Brain pericyte (primary cell): ENCODE results near the gene KRTAP12-3.
"Not testable (repeated sequence)": the region's sequence is repeated elsewhere in the genome, so short reads cannot be mapped to it uniquely, and the experiment has no call there.

Source experiments
- DNase-seq: peaks from one replicate; pipeline ENCODE4 v3.0.0-alpha.2; 2012; ENCODE audit warnings: low read depth, low spot score

KRTAP12-3 gene

DNA sequence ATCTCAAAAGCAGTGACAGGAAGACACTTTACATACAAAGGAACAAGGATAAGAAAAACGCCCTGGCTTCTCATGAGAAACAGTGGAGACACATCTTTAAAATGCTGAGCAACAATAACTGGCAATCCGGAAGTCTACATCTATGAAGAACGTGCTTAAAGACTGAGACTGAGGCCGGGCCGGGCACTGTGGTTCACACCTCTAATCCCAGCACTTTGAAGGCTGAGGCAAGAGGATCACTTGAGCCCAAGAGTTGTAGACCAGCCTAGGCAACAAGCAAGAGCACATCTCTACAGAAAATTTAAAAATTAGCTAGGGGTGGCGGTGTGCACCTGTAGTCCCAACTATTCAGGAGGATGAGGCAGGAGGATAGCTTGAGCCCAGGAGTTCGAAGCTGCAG is 26.3 kb downstream of the KRTAP12-3 start:
- no peak for DNase-seq

DNA sequence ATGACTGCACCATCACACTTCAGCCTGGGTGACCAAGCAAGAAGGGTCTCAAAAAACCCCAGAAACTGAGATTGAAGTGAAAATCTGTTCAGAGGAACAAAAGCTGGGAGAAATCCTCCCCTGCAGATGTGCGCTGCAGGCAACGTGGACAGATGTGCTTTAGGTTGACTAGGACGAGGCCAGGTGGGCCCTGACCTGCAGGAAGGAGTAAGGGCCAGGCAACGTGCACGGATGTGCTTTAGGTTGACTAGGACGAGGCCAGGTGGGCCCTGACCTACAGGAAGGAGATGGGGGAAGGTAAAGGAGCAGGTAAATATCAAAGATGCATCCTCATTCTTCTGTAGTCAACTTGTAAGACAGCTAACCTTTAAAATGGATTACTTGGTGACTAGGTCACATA is 26.8 kb downstream of the KRTAP12-3 start:
- no peak for DNase-seq

DNA sequence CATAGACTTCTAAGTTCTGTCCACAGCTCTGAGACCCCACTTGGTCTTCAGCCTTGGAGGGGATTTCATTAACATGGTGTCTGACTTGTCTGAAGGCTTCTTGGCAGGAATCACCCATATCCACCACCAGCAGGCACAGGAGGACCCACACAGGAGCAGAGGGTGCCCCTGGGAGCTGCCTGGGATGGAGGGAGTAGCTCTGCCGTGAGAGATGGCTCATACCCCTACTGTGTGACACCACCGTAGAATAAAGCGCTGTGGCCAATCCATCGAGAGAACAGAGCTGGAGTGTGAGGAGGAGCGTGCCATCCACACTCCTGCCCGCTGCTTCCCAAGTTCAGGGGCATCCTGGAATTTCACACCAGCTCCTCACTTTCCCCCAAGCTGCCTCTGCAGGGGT is 27.3 kb downstream of the KRTAP12-3 start:
- DNase-seq, result not testable (repeated sequence)

DNA sequence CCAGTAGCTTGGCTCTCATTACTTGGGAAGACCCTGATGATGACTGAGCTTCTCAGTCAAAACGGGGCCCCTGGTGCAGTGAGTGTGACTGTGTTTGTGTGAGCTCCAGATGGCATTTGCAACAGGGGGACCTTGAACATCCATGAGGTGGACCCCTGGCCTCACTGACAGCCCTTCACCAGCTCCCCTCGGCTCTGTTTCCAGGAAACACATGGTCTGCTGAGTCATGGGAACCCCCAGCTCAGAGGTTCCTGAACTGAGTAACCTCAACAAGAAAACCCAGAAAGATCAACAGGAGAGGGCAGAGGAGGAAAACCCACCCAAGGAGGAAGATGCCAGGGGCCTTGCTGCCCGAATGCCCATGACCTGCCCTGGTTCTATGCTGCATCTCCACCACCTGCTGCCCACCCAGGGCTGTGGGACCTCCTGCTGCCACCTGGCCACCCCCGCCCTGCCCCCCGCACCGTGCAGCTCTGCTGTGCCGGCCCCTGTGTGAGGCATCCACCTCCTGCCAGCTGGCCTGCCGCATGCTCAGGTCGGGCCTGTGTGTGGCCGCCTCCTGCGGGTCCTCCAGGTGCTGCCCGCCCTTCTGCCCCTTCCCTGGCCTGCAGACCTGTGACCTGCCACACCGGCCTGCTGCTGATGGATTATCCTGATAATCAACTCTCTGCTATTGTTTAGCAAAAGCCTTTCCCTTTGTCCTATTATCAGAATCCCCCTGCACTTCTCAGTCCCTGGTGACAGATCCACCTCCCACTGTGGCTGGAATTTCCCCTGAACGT is 28.5 kb downstream of the KRTAP12-3 start:
- no peak for DNase-seq

DNA sequence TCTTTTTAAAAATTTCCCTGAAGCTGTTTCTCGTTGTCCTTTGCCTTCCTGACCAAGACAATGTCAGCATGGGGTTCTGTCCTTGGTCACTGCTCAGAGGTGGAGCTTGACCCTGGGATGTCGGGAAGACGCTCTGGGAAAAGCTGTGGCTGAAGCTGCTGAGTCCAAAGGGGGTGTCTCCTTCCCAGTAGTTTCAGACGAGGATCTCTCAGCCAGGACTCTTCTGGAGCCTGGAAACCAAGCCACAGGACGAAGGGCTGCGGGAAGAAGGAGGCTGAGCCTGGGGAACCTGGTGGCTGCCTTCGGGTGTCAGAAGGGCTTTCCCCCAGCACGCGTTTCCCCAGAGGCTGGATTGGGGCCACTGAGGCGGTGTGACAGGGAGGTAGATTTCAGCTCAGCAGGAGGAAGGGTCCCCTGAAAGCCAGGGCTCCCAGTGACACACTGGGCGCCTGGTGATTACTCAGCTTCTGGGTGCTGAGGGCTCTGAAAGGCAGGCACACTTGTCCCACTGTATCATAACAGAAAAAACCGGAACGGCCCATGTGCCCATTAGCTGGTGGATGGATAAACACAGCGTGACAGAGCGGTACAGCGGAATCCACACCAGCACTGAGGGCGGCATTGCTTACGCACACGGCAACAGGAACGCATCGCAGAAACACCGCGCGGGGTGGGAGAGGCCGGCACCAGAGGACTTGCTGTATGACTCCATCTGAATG is 29.3 kb downstream of the KRTAP12-3 start:
- DNase-seq, result no peak

DNA sequence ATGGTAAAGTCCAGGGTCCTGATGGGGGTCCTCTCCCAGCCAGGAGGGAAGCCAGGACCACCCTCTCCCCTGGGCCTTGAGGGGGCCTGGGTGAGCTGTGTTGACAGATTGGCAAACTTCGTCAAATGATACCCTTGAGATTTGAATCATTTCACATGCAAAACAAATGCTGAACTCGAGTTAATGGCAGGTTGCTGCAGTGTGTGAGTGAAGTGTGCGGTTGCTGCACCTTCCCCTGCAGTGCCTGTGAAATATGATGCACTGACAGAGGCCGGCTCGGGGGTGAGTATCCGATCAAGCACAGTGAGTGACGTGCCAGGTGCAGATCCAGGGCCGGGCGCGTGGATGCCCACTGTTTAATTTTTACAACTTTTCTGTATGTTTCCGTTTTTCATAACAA is 29.9 kb downstream of the KRTAP12-3 start:
- no peak for DNase-seq

DNA sequence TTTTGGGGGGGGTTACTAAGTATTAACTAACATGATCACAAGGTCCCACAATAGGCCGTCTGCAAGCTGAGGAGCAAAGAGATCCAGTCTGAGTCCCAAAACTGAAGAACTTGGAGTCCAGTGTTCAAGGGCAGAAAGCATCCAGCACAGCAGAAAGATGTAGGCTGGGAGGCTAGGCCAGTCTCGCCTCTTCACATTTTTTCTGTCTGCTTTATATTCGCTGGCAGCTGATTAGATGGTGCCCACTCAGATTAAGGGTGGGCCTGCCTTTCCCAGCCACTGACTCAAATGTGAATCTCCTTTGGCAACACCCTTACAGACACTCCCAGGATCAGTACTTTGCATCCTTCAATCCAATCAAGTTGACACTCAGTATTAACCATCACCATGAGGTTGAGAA is 32.0 kb downstream of the KRTAP12-3 start:
- not testable (repeated sequence) for DNase-seq

DNA sequence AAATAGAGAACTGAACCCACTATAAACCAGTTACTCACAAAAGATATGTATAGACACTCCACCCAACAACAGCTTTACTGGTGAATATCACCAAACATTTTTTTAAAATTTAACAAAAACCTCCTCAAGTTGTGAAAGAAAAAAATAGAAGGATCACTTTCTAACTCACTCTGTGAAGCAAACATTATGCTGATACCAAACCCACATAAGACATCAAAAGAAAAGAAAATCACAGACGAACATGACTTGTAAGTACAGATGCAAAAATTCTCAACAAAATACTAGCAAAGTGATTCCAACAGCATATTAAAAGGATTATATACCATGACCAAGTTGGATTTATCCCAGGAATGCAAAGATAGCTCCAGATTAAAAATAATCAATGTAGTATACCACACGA is 34.0 kb downstream of the KRTAP12-3 start:
- no peak for DNase-seq

DNA sequence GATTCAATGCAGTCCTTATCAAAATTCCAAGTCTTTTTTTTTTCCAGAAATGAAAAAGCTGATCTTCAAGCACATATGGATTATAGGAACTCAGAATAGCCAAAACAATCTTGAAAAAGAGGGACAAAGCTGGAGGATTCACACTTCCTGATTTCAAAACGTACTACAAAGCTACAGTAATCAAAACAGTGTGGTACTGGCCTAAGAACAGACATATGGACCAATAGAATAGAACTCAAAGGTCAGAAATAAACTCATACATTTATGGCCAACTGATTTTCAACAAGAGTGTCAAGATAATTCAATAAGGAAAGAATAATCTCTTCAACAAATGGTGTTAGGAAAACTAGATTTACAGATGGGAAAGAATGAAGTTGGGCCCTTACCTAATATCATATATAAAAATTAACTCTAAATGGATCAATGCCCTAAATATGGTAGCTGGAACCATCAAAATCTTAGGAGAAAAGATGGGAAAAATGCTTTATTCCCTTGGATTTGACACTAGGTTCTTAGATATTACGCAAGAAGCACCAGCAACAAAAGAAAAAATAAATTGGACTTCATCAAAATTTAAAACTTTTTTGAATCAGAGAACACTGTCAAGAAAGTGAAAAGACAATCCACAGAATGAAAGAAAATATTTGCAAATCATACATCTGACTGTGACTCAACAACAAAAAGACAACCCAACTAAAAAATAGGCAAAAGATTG is 35.2 kb downstream of the KRTAP12-3 start:
- DNase-seq, result no peak

DNA sequence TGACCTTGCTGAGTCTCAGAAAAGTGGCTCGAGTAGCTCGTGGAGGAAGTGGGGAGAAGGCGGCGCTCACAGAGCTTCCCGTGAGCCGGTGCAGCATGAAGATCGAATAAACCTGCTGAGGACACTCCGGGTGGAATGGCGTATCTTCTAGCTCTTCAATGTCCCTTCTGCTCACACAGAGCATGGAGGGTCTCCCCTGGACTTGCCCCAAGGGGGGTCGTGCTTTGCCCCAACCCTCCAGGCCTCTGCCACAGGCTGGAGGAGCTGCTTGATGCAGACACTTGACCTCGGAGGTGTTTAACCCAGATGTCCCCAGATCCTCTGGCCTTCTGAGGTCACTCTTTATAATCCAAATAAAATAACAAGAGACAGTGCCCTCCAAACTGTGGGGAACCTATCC is 37.0 kb downstream of the KRTAP12-3 start:
- no peak for DNase-seq

DNA sequence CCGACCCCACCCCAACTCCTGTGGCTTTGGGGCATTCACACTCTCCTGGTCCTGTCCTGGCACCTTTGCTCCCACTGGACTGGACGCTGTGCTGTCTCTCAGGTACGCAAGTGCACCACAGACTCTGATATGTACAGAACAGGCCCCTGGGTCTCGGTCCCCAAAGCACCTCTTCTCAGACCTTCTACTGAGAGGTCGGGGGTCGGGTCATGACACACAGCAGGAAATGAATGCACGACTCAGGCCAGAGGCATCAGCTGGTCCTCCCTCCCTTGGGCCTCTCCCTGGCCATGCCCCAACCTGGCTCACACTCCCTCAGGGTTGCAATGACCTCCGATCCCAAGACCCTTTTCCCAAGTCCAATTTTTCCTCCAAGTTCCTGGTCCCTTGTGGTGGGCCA is 37.5 kb downstream of the KRTAP12-3 start:
- no peak for DNase-seq

DNA sequence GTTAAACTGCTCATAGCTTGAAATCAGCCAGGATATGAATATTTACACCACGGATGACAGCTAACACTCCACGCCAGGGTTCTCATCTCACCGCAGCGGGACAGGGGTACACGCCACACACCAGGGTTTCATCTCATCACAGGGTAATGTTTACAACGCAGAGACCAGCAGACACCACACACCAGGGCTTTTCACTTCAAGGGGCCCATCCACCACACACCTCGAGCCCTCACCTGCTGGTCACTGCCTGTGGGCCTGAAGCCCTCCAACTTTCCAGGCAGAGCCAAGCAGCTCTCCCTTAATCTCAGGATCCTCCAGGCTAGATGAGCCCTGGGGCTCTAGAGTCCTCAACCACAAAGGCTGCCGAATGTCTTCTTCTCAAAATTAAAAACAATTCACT is 37.9 kb downstream of the KRTAP12-3 start:
- no peak for DNase-seq

DNA sequence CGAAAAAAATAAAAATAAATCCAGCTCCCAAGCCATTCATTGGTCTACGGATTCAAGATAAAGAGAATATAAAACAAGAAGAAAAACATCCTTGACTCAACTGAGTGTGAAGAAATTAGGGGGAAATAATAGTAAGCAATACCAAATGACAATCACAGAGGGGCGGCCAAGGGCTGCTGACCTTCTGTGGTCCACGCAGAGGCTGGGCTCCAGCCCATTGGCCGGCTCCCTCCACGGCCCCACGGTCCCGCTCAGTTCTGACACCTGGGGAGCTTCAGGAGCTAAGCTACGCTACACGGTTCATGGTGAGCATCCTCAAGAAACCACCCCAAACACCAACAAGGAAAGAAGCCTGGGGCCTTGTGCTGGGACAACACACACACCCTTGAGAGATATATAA is 38.8 kb downstream of the KRTAP12-3 start:
- no peak for DNase-seq

DNA sequence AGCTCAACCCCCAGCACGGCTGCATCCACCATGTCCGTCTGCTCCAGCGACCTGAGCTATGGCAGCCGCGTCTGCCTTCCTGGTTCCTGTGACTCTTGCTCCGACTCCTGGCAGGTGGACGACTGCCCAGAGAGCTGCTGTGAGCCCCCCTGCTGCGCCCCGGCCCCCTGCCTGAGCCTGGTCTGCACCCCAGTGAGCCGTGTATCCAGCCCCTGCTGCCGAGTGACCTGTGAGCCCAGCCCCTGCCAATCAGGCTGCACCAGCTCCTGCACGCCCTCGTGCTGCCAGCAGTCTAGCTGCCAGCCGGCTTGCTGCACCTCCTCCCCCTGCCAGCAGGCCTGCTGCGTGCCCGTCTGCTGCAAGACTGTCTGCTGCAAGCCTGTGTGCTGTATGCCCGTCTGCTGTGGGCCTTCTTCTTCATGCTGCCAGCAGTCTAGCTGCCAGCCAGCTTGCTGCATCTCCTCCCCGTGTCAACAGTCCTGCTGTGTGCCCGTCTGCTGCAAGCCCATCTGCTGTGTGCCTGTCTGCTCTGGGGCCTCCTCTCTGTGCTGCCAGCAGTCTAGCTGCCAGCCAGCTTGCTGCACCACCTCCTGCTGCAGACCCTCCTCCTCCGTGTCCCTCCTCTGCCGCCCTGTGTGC is 39.6 kb downstream of the KRTAP12-3 start, which contains the start of gene KRTAP10-12:
Gene KRTAP10-12 (plus strand): TSS at position 1 of the 639 bp plus-strand sequence. CDS start 30 bp downstream, at position 31.
- DNase-seq, result not testable (repeated sequence)

DNA sequence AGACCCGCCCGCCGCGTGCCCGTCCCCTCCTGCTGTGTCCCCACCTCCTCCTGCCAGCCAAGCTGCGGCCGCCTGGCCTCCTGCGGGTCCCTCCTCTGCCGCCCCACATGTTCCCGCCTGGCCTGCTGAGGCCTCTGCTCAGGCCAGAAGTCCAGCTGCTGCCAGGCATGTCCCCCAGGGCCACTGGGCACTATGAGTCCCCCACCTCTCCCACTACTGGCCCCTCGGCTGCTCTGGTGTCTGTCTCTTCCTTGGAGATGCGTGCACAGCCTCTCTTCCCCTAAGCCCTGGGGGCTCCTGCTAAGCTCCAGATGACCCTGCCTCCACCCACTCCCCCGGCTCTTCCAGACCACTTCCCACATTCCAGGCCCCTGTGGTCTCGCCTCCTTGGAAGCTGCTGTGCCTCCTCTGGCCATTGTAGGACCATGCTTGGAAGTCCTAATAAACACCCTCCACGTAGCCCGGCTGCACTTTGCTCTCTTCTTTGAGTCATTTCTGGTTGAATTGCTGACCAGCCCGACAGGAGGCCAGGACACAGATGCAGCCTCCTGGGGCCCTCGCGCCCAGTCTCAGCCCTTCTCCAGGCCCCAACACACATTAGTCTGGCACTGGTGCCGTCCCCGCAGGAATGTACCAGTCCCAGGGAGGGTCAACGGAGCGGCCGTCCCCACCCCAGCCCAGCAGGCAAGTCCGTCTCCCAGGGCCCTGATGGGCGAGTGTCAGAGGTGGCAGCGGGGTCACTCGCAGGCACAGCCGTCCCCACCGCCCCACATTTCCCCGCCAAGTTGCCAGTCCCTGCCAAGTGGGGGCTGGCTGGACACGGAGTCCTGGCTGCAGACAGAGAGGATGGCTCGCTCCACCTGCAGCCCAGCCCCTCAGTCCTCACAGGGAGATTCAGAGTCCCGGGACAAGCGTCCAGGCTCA is 40.3 kb downstream of the KRTAP12-3 start:
- DNase-seq, result no peak

DNA sequence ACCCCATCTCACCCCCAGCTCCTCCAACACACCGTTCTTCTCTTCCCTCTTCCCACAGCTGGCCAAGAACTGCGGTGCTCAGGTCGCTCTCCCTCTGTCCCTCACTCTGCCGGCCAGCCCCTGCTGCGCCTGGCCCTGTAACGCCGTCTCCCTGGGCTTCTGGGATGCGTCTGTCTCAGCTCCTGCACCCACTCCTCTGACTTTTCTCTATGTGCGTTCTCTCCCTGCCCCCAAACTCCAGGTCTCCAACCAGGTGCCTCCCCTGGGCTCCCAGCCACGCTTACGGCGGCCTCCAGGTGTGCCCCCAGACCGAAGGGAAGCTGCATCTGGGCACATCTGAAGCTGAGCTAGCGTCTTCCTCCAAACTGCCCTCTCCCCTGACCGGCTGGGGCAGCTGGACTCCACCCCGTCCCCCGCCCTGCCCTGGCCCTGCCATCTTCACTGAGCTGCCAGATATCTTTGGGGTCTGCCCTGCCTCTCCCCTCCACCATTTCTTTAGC is 41.8 kb downstream of the KRTAP12-3 start:
- no peak for DNase-seq

DNA sequence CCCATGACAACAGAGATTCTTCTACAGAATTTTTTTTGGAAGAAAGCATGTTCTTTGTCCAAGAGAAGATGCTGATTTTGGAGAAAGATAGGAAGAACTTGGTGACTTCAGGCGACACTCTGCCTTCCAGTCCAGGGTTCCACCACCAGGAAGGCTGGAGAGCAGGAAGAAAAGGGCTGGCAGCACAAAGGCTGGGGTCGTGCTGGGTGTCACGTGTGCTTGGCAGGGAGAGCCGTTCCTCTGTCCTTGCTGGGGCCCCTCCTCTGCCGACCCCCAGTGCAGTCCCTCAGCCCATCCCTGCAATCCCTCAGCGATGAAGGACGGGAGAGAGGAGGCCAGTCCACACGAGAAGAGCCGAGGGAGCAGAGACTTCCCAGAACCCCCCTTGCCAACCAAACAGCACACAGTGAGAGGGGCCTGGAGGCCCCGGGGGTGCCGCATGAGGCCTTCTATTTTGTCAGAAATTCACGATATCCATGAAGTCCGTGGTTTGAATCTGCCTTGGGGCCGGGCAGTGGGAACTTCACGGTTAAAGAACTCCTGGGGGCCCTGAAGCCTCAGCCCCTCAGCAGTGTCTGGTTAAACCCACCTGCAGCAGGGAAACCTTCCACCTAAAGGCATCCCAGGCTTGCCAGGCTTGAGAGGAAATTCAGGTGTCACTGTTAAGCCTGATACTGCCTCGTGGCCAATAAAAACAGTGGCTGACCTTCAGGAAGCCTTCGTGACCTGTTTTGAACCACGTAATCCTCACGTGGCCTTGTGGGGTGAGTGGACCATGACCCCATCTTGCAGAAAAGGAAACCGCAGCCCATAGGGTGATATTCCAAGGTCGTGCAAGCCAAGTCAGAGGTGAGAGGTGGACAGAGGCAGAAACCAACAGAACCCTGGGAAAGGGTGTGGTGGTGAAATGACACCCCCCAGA is 42.6 kb downstream of the KRTAP12-3 start:
- DNase-seq, result no peak

DNA sequence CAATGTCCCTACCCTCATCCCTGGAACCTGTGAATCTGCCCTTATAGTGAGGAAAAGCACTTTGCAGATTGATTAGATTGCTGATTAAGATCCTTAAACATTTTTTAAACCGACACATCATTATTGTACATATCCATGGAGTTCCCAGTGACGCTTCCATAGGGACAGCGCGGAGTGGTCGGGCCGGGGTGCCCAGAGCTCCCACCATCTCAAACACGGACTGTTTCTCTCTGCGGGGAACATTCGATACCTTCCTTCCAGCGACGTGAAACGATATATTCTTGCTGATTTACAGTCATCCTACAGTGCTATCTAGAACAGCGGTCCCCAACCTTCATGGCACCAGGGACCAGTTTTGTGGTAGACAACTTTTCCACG is 43.3 kb downstream of the KRTAP12-3 start:
- no peak for DNase-seq

DNA sequence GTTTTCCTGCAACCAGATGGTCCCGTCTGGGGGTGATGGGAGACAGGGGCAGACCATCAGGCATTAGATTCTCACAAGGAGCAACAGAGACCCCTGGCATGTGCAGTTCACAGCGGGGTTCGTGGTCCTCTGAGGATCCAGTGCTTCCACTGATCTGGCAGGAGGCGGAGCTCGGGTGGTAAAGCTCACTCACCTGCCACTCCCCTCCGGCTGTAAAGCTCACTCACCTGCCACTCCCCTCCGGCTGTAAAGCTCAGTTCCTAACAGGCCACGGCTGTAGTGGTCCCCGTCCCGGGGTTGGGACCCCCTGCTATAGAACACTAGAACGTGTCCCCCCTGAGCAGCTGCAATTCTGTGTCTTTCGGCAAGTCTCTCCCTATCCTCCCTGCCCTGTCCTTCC is 43.8 kb downstream of the KRTAP12-3 start:
- DNase-seq, result no peak
